Measurements from ENCODE around the gene GLIS1.

DNA sequence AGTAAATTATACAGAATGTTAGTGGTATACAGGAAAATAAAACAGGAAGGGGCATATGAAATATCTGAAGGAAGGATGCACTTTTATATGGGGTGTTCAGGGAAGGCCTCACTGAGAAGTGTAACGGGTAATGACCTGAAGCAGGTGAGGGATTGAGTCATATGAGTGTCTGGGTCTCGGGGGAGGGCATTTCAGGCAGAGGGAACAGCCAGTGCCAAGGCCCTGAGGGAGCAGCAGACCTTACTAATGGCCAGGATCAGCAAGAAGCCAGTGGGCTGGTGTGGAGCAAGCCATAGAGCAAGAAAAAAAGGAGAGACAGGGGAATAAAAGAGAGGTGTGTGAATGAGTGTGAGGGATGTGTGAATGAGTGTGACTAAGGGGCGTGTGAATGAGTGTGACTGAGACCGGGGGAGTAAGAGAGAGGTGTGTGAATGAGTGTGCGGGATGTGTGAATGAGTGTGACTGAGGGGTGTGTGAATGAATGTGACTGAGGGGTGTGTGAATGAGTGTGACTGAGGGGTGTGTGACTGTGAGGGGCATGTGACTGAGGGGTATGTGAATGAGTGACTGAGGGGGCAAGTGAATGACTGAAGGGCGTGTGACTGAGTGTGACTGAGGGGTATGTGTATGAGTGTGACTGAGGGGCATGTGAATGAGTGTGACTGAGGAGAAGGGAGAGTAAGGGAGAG, 107.2 kb downstream of the GLIS1 start:
- TF ChIP-seq, protein P1, sequence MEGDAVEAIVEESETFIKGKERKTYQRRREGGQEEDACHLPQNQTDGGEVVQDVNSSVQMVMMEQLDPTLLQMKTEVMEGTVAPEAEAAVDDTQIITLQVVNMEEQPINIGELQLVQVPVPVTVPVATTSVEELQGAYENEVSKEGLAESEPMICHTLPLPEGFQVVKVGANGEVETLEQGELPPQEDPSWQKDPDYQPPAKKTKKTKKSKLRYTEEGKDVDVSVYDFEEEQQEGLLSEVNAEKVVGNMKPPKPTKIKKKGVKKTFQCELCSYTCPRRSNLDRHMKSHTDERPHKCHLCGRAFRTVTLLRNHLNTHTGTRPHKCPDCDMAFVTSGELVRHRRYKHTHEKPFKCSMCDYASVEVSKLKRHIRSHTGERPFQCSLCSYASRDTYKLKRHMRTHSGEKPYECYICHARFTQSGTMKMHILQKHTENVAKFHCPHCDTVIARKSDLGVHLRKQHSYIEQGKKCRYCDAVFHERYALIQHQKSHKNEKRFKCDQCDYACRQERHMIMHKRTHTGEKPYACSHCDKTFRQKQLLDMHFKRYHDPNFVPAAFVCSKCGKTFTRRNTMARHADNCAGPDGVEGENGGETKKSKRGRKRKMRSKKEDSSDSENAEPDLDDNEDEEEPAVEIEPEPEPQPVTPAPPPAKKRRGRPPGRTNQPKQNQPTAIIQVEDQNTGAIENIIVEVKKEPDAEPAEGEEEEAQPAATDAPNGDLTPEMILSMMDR (optimal IDR thresholded peaks at IDR 0.05 in 1 of 3, IDR thresholded peaks at IDR 0.05 in 1 of 3, conservative IDR thresholded peaks at IDR 0.05 in 1 of 3; ENCODE audit: extremely low read depth in 1 of 3, insufficient read depth in 2 of 3, low read length in 3 of 3): no peak
- no peak for TF ChIP-seq EZH2 (IDR thresholded peaks at IDR 0.05; ENCODE audit: low read length)

Measured in keratinocyte (primary cell).